ENCODE measurements around the gene MSMP.

Gene MSMP

DNA sequence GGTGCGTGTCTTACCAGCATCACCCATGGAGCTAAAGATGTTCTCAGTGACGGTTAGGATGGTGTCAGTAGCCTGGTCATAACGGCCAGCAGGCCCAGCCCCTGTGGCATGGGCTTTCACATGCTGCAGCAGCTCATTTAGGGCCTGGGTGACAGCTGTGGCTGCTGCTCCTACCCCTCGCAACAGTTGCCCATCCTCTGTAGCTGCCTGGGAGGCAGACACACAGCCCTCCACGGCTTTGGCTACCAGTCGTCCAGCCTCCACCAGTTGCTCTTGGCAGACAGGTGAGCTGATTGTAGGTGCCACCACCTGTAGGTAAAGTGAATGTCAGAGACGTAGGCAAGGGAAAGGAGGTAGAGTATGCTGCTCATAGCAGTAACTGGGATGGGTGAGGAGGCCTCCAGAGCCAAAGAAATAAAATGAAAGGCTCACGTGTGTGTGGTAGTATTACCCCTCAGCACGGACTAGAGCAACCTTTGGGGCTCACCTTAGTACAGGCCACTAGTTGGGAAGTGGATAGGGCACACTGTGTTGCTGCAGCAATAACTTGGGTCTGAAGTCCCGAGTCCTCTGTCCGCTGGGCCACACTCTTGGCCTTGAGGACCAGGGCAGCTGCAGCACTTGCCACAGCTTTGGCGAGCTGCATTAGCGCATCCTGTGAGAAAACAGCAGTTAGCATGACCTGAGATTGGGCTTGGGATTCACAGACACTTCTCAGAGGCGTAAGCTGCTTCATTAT is 36.8 kb downstream of the MSMP start:
- DNase-seq = no peak

DNA sequence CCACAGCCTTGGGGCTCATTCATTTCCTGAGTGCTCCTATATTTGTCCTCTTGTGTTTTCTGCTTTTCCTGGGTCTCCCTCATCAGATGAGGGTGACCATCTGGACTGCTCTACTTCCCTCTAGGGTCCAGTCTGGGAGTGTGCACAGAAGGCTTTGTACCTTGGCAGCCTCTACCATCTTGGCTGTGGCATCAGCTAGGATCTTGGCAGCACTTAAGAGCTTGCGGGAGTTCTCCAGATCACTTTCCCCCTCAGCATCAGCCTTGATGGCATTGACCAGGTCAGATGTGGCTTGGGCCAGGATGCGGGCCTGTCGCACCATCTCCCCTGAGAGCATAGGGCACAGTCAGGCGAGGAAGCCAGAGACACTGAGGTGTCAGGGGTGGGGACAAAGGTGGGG is 37.8 kb downstream of the MSMP start:
- DNase-seq = no peak

DNA sequence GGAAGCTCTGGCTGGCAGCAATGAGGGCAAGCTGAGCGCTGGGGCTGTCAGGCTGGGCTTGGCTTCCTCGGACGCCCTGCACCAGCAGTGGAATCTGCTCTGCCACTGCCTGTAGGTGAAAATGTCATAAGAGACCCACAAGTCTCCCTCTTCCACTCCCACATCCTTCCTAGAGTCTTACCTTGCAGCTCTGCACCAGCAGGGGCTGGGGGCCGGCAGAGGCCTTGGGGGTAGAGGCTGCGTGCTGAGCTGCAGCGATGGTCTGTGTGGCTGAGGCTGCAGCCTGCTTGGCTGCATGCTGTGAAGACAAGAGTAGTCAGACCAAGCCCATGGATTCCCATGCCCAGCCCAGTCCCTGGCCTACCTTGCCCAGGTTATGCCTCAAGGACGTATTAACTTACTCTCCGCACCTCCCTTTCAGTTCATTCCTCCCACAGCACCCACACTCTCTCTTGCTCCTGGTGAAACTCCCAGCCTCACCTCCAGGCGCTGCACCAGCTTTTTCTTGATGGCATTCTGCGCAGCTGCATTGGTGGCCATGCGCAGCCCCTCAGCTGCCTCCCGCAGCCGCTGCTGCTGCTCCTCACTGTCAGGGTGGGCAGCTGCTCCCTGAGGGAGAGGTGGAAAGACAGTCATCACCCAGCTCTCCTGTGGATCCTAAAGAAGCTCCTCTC is 39.4 kb downstream of the MSMP start:
- DNase-seq = no peak

DNA sequence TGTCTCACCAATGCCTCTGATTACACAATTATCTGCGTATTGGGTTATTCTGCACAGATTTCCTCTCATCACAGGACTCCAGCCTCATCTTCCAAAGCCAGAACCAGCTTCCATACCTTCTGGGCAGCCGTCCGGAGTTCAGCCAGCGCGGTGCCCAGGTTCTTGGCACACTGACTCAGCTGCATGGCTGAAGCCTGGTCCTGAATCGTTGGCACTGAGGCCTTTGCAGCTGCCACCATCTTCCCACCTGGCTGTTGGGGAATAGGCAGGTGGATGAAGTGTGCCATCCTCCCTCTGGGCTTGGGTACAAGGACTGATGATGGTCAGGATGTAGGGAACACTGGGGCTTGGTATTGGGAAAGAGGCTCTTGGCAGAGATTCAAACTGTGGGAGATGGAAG is 40.0 kb downstream of the MSMP start:
- no peak for DNase-seq

DNA sequence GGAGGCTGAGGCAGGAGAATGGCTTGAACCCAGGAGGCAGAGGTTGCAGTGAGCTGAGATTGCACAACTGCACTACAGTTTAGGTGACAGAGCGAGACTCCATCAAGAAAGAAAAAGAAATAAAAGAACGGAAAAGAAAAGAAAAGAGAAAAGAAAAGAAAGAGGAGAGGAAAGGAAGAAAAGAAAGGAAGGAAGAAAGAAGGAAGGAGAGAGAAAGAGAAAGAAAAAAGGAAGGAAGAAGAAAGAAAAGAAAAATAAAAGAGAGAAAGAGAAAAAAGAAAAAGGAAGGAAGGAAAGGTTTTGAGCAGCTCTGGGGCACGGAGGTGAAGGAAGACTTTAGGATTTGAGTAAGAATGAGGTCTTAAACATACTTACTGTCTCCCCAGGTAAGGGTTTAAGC is 40.5 kb downstream of the MSMP start:
- no peak for DNase-seq

DNA sequence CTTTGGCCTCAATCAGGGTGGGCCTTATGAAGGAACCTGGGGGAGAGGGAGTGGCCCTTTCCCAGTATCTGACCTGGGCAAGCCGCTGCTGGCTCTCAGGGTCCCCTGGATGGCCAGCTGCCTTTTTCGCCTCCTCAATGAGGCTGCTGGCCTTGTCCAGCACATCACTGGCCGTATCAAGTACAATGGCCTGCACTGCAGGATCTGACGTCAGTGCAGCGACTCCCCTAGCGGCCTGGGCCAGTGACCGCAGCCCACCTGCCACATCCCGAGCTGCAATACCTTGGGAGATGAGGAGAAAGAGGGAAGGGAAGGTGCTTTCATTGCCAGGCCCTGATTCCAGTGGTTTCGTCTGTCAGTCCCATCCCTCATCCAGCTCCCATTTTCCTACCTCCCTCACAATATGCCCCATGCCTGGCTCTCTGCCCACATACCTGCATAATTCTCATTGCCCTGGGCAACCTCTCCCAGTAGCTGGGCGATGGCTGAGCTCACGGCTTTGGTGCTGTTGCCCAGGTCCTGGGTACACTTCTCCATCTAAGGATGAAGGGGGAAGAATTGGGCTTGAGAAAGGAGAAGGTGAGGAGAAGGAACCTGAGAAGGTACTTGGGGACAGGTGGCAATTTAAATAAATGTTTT is 41.2 kb downstream of the MSMP start:
- no peak for DNase-seq

DNA sequence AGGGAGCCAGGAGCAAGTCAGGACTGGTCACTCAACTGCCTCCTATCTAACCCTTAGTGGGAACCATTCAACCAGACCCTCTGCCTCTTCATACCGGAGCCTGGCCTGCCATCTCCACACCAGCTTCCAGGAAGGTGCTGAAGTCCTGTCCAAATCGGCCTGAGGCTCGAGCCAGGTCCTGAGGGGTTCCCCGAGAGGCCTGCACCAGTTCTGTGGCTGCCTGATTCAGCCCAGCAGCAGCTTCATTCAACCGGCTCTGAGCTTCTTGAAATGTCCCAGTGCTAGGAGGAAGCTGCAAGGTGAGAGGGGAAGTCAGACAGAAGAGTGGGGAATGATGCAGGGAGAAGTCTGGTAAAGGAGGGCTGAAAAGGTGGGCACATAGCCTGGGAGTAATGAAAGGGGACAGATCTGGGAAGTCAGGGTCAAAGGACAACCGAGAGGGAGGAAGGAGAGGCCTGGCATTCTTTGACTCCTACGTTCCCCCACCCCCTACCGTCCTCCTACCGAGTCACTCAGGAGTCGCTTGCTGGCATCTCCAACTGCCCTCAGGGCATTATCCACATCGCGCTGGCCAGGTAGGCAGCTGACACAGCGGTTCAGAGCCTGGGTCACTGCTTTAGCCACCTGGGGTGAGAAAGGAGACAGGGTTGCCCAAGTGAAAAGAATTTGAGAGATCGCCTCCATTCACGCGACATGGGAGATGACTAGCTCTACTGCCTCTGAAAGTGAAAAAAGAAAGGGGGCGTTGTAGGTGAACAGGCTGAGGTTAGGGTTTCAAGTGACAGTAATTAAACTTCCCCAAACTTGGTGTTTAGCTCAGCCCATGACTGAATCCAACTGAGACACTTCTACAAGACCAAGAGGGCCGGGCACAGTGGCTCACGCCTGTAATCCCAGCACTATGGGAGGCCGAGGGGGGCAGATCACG is 42.3 kb downstream of the MSMP start:
- DNase-seq = no peak

DNA sequence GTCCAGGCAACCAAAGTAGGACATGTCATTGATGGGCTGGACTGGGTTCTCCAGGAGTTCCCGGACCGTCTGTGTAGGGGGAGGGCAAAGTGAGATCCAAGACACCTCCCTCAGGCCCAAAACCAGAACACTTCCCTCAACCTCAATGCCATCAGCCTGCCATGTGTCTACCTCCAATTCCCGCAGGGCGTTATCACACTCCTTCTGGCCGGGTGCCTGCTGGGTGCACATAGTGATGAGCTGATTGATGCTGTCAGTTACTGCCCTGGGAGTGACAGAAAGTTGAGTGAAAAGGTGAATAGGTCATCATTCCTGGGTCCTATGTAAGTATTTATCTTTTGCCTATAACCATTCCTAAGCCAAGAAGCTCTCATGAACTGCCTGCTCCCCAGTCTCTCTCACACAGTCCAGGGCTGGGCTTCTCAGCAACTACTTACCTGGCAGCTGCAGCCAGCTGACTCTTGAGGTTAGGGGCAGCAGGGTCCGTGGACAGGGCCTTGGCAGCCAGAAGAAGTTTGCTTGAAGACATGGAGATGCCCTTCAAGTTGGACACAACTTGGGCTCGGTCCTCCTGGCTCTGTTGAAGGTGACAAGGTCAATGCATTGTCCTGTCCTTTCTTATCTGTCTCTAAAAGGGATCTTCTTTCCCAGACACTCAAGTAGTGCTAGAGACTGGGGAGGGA is 43.1 kb downstream of the MSMP start:
- DNase-seq = no peak

DNA sequence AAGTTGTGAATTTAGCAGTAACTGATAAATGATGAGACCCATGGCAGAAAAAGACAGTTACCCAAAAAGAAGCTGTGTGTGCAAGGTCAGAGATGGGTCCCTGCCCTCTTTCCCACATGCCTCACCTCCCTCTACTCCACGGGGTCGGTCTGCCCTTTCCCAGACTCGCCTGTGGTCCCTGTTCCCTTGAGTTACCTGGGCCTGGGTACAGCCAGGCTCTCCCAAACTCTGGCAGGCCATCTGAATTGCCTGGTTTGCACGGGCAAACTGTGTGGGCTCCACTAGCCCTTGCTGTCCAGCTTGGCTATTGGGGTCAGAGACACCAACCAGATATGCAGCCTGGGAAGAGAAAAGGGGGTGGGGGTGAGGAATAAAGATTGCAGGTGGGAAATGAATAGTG is 45.9 kb downstream of the MSMP start:
- no peak for DNase-seq

DNA sequence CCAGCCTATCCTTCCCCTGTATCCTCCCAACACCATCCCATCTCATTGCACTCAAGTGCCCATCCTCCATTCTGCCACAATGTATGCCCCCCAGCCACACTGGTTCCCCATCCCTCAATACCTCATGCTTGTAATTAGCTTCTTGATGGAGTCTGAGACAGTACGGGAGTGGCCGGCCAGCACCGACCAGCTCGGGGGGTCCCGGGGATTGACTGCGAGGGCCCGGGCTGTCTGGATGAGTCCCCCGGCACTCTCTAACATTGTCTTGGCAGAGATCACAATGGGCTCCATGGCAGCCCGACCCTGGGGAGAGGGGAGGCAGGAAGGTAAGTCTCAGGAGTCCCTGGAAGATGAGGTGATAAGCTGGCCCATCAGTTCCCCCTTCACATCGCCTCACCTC is 47.1 kb downstream of the MSMP start:
- DNase-seq = no peak

DNA sequence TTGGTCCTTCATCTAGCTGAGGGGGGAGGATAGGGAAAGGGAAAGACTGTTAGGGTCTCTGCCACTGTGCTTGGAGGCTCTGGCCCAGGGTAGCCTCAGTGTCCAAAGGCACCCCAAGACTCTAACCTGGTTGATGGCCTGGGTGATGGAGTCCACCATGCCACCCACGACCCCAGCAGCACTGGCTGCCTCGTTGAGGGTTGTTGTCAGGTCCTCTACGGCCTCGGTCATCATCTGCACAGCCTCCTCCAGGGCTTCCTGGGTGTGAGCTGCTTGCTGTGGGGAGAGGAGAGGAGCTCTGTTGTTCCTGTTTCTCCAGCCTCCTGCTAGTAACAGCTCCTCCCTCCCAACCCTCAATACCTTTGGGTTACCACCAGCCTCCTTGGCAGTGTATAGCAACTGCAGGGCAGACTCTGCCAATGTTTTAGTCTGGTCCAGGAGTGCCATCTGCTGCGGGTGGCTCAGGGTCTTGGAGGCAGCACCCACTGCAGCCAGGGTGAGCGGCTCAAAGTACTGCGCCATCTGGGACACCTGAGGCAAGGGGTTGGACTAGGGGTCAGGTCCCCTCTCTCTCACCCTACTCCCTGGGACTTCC is 48.1 kb downstream of the MSMP start:
- DNase-seq = no peak

DNA sequence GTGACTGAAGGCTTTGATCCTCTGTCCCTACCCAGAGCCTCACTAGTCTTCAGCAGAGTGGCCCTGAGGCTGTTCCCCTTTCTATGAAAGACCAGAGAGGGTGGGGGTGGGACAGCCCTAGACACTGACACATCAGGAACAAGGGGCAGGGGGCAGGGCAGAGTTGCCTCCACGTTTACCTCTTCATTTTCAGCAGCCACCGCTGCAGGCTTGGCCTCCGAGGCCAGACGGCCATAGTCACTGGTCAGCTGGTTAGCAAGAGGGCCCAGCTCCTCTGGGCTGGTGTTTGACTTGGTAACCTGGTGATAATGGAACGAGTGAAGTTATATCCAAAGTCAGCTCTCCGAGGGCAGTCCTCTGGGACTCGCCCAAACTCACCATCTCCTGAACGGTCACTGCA is 48.7 kb downstream of the MSMP start:
- no peak for DNase-seq

DNA sequence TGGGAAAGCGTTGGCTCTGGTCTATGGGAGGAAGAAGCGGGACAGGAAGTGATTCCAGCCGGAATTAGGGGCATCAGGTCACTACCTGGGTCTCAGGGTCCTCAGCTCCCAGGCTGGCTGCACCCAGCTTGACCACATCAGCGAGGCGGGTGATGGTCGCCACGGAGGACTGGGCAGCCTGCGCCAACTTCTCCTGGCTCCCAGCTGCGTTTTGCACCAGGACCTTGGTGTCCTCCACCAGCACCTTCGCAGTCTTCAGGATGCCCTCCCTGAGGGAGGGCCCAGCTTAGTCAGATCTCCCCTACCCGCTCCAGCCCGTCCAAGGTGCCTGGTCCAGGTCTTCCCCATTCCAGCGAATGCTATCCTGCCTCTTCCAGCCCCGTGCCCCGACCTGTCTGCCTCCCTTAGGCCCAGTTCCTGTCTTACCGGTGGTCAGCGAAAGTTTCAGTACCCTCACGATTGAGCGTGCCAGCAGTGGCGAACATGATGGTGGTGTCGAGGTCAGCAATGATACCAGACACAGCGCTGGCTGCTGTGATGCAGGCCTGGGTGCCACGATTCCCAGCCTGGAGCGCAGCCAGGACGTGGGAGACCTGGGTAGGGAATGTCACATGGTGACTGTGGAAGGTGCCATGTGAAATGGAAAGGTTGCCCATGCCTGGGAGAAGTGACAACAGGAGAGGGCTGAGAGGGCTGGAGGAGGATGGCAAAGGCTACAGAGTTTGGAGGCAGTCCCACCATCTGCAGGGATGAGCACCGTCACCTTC is 50.0 kb downstream of the MSMP start:
- no peak for DNase-seq

Data from stimulated activated naive CD4-positive, alpha-beta T cell (primary cell).